GM21737 (cell line): Measurements from ENCODE around the gene TNXB.
"Not testable (repeated sequence)": the region's sequence is repeated elsewhere in the genome, so short reads cannot be mapped to it uniquely, and the experiment has no call there.

ENCODE experiments used
- ATAC-seq: cut with Tn5 transposase; IDR thresholded peaks from one replicate; pipeline ENCODE4 v1.9.1; 2021; ENCODE audit warnings: mild to moderate bottlenecking, moderate library complexity; ENCODE audit not compliant: unreplicated experiment

The TNXB gene

DNA sequence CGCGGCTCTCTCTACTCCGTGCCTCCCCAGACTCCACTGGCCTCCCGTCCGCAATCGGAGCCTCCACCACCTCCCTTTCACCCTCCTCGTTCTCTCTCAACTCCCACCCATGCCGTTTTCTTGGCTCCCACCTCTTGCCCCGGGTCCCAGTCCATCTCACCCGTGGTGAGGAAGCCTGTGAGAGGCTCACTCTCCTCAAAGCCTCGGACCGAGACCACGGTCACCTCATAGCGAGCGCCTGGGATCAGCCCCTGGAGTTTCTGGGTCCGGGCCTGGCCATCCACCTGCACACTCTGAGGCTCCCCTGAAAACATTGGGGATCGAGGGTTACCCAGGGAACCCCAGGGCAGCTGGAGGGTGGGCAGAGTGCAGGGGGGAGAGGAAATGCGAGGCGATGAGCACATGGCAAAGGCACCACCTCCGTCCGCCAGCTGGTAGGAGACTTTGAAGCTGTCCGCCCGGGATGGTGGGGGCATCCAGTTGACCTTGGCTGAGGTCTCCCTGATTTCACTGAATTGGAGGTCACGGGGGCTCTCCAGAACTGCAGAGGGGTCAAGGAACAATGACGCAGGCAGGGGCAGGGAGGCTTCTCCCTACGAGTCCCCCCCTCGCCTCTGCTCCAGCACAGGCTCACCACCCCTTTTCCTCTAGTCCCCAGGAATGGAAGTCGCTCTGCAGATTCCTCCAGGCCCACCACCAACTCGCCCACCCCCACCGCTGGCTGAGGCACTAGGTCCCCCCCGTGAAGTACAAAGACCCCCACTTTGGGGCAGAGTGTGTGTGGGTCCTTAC lies 65.4 kb downstream of the TNXB start:
- not testable (repeated sequence) for ATAC-seq

GRCh38 chr6:32042276-32042675 lies 66.9 kb downstream of the TNXB start:
- not testable (repeated sequence) for ATAC-seq

GRCh38 chr6:32041385-32041784 lies 67.8 kb downstream of the TNXB start:
- not testable (repeated sequence) for ATAC-seq

DNA sequence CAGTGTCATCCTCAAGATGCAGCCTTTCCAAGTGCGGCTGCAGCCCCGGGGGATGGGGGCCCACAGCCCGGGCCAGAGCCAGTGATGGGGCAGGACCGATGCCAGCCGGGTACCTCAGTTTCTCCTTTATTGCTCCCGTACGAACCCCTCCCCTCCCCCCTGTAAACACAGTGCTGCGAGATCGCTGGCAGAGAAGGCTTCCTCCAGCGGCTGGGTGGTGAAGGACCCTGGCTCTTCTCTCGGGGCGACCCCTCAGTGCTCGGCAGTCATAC lies 68.2 kb downstream of the TNXB start:
- ATAC-seq = not testable (repeated sequence)

DNA sequence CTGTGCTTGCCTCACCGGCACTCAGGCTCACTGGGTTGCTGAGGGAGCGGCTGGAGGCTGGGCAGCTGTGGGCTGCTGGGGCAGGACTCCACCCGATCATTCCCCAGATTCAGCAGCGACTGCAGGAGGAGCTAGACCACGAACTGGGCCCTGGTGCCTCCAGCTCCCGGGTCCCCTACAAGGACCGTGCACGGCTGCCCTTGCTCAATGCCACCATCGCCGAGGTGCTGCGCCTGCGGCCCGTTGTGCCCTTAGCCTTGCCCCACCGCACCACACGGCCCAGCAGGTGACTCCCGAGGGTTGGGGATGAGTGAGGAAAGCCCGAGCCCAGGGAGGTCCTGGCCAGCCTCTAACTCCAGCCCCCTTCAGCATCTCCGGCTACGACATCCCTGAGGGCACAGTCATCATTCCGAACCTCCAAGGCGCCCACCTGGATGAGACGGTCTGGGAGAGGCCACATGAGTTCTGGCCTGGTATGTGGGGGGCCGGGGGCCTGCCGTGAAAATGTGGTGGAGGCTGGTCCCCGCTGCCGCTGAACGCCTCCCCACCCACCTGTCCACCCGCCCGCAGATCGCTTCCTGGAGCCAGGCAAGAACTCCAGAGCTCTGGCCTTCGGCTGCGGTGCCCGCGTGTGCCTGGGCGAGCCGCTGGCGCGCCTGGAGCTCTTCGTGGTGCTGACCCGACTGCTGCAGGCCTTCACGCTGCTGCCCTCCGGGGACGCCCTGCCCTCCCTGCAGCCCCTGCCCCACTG lies 68.7 kb downstream of the TNXB start:
- not testable (repeated sequence) for ATAC-seq

GRCh38 chr6:32039321-32040274 lies 69.5 kb downstream of the TNXB start:
- not testable (repeated sequence) for ATAC-seq

DNA sequence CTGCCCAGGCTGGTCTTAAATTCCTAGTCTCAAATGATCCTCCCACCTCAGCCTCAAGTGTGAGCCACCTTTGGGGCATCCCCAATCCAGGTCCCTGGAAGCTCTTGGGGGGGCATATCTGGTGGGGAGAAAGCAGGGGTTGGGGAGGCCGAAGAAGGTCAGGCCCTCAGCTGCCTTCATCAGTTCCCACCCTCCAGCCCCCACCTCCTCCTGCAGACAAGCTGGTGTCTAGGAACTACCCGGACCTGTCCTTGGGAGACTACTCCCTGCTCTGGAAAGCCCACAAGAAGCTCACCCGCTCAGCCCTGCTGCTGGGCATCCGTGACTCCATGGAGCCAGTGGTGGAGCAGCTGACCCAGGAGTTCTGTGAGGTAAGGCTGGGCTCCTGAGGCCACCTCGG lies 70.3 kb downstream of the TNXB start:
- not testable (repeated sequence) for ATAC-seq

GRCh38 chr6:32037598-32038524 lies 71.3 kb downstream of the TNXB start, which contains the start of gene CYP21A2:
TSS of gene CYP21A2 (plus strand) at chr6:32038415. CDS start at chr6:32038423, 8 bp downstream.
- not testable (repeated sequence) for ATAC-seq

- not testable (repeated sequence) for ATAC-seq
Observed at GRCh38 chr6:32037136-32037535, 72.0 kb downstream of the TNXB start.

GRCh38 chr6:32035283-32036013 lies 73.7 kb downstream of the TNXB start:
- not testable (repeated sequence) for ATAC-seq

DNA sequence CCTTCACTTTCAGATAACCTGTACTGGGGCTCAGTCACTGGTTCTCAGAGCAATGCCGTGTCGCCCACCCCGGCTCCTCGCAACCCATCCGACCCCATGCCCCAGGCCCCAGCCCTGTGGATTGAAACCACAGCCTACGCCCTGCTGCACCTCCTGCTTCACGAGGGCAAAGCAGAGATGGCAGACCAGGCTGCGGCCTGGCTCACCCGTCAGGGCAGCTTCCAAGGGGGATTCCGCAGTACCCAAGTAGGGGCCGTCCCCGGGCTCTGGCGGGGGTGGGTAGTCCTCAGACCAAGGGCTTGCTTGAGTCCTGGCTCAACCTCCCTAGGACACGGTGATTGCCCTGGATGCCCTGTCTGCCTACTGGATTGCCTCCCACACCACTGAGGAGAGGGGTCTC lies 79.6 kb downstream of the TNXB start:
- not testable (repeated sequence) for ATAC-seq

- ATAC-seq = not testable (repeated sequence)
Observed at GRCh38 chr6:32028631-32029030, 80.5 kb downstream of the TNXB start.

DNA sequence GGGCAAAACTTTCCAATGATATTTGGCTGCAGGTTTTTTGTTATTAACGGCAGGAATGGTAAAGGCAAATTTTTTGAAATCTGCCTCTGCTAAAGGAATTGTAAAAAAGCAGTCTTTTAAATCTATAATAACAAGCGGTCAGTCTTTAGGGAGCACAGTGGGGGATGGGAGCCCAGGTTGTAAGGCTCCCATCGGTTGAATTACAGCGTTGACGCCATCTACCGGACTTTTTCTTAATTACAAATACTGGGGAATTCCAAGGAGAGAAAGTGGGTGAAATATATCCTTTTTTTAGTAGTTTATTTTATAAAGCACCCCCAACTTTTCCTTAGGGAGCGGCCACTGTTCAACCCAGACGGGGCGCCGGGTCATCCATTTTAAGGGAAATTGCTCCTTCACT lies 87.0 kb downstream of the TNXB start:
- not testable (repeated sequence) for ATAC-seq

DNA sequence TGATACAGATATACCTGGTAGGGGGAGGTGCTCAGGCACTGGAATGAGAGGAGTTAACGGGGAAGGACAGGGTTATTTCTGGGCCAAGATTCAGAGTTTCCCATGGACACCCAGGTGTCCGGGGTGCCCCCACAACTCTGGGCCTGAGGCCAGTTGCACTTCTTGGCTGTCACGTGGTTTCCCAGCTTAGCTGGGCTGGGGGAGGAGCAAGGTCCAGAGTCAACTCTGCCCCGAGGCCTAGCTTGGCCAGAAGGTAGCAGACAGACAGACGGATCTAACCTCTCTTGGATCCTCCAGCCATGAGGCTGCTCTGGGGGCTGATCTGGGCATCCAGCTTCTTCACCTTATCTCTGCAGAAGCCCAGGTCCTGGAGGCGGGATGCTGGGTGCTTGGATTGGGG lies 94.6 kb downstream of the TNXB start, which contains the start of gene C4B:
C4B (plus strand) TSS at position 249 of the 400 bp plus-strand sequence; CDS start at position 300, 51 bp downstream.
- not testable (repeated sequence) for ATAC-seq

DNA sequence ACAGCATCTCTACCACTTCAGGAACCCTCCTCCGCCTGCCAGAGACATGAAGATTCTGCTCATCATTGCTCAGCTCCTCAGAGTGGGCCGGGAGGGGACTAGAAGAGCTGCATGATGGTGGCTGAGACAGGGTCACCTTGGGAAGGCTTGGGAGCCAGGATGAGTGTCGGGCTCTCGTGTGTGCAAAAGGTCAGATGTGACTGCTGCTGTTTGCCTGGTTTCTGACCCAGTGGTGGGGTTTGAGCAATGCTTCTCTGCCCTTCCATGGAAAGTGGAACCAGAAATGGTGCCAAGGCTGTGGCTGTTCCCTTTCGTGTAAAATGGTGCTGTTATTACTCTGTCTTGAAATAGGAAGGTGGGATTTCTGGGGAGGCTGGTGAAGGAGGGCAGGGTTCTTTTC lies 95.4 kb downstream of the TNXB start:
- ATAC-seq = not testable (repeated sequence)

- ATAC-seq = not testable (repeated sequence)
Observed at GRCh38 chr6:32012941-32013617, 96.1 kb downstream of the TNXB start.

GRCh38 chr6:32010856-32011530 lies 98.1 kb downstream of the TNXB start:
- not testable (repeated sequence) for ATAC-seq

GRCh38 chr6:32009537-32009936 lies 99.6 kb downstream of the TNXB start:
- ATAC-seq = not testable (repeated sequence)
